Heart right ventricle (tissue), 16 donors: ENCODE results near the gene ZBP1. TPM values are rescaled to one million over a fixed set of nuclear protein-coding genes. Genes with fewer than 3 reads are reported as not detected.

Source experiments
- ATAC-seq, 8 donors: fragments of 200-7000 bp; cut with Tn5 transposase; one replicate each; pipeline ENCODE4 v1.9.1; 2020; ENCODE audit warnings: mild to moderate bottlenecking in 8 of 8, moderate library complexity in 8 of 8, moderate number of reproducible peaks in 1 of 8
- DNase-seq, 2 donors: peaks; one replicate each; pipeline ENCODE4 v3.0.0-alpha.2; 2020
- H3K27ac ChIP-seq, 10 donors: fragments of 200-600 bp; sonication (generic) in 2 of 10; one replicate each; pipeline versions ENCODE4 v1.5.0 to v1.8.0; 2020 to 2022; ENCODE audit warnings: mild to moderate bottlenecking in 3 of 10
- H3K27me3 ChIP-seq, 7 donors: fragments of 200-600 bp; one replicate each; pipeline ENCODE4 v1.8.0; 2021 to 2022; ENCODE audit warnings: mild to moderate bottlenecking in 2 of 7
- H3K36me3 ChIP-seq, 9 donors: fragments of 200-600 bp; sonication (generic) in 1 of 9; one replicate each; pipeline versions ENCODE4 v1.5.0 to v1.8.0; 2020 to 2022; ENCODE audit warnings: mild to moderate bottlenecking in 2 of 9
- H3K4me1 ChIP-seq, 9 donors: fragments of 200-600 bp; sonication (generic) in 1 of 9; one replicate each; pipeline versions ENCODE4 v1.5.0 to v1.8.0; 2020 to 2022; ENCODE audit warnings: mild to moderate bottlenecking in 4 of 9
- H3K4me3 ChIP-seq, 10 donors: fragments of 200-600 bp; sonication (generic) in 2 of 10; one replicate each; pipeline versions ENCODE4 v1.5.0 to v1.8.0; 2020 to 2022; ENCODE audit warnings: mild to moderate bottlenecking in 7 of 10, moderate library complexity in 2 of 10
- H3K9me3 ChIP-seq, 11 donors: fragments of 200-600 bp in 10 of 11; sonication (generic) in 2 of 11; one replicate each; pipeline versions ENCODE4 v1.5.0 to v1.8.0; 2013 to 2022; ENCODE audit warnings: mild to moderate bottlenecking in 2 of 11, control low read depth in 1 of 11, moderate library complexity in 1 of 11
- WGBS, 2 donors: extraction: QIAGEN DNeasy Blood & Tissue Kit; methylation state at CpG; one replicate each; pipeline ENCODE4 v1.1.7; 2013; ENCODE audit warnings: inconsistent platforms in 1 of 2; 5-methylcytosine and 5-hydroxymethylcytosine counted together
- intact Hi-C, 10 donors: fragments of 100-400 bp; cut with DNase I; formaldehyde crosslinking; loops; one replicate each; pipeline versions ENCODE4 v1.11.1 to v1.14.2; 2022
- polyA plus RNA-seq, 2 donors: library from polyadenylated mRNA; stranded (reverse); fragments of 200-250 nt; gene quantifications; one replicate each; pipeline ENCODE4 v1.2.3, GENCODE V29; 2013
- total RNA-seq, 10 donors: library from RNA; stranded (reverse); fragmentation: NEBNext Ultra II Directional in 3 of 10; extraction: Animal tissue kit (Norgen Biotek cat#: 25700) in 3 of 10; gene quantifications; one replicate each; pipeline versions ENCODE4 v1.2.1 to v1.2.4, GENCODE V29; 2021 to 2023
- TF ChIP-seq, protein P1 (sequence below), 9 donors: fragments of 200-600 bp; sonication (generic) in 2 of 9; IDR thresholded peaks; one replicate each; pipeline versions ENCODE4 v1.5.0 to v1.8.0; 2021 to 2022; ENCODE audit warnings: antibody characterized with exemption in 9 of 9, mild to moderate bottlenecking in 5 of 9, moderate library complexity in 1 of 9
- donor health status: Arrhythmogenic right ventricular cardiomyopathy.
- donor health status: ischemic (EF 13 %, LVEDD 7.1; RV severe dilation, severe dysfunction).
- donor health status: healthy with polysubstance abuse.
- donor health status: DM: no; HTN: yes; CAD: no.
- donor health status: DM: no; HTN: no; CAD: no.
- donor health status: ischemic (EF 25% LVEDD 6.9; RV normal size, moderate dysfunction).
- donor health status: ischemic (EF 25% LVEDD 5.7; RV mildly dilated, moderate dysfunction).
- donor health status: healthy.
- donor health status: DM: yes; HTN: yes; CAD: no.
- donor health status: Ischemic cardiomyopathy.
- donor health status: ischemic (EF 35%, LVEDD 5.7; RV mildly dilated, moderate dysfunction).
- donor health status: nonischemic (EF 11% LVEDD 7.7; RV severe dilation, severe dysfunction).
- donor health status: DM: yes; HTN: yes; CAD: no.
- donor health status: PGD.
- donor health status: ischemic (EF 29% LVEDD 5.4; RV normal size, mild dysfunction).
- donor health status: nonischemic (EF 23%, LVEDD 6.1; RV moderate dilation, normal function).

Gene ZBP1
- total and polyA plus RNA-seq, 12 donors = 0.13 to 1.2 (median 0.31) TPM; not detected in 2

DNA sequence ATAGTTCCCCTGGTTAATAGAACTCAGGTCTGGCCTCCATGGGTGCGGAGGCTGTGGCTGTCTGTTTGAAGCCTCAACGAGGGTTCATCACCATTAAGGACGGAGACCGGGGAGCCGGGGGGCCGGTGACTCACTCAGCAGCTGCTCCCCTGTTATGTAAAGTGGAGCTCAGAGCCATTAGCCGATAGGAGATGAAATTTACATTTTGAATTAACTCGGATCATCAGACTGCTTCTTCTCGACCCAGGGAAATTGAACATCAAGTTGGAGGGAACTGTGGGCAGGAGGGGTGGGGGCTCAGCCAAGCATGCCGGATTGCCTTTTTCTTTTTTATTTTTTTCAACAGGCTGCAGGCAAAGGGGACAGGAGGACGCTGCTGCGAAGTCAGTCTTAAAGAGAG lies 47.0 kb downstream of the ZBP1 start:
- H3K4me3 ChIP-seq = no peak overlapping the region
- no peak for ATAC-seq
- peaks cover 0 to 75% (median 47%) of the 10 kb centered on the region in 7 donors for H3K27me3 ChIP-seq
- H3K4me1 ChIP-seq = no peaks in the 10 kb centered on the region
- DNase-seq = no peak
- H3K27ac ChIP-seq = no peak overlapping the region
- TF ChIP-seq, protein P1, sequence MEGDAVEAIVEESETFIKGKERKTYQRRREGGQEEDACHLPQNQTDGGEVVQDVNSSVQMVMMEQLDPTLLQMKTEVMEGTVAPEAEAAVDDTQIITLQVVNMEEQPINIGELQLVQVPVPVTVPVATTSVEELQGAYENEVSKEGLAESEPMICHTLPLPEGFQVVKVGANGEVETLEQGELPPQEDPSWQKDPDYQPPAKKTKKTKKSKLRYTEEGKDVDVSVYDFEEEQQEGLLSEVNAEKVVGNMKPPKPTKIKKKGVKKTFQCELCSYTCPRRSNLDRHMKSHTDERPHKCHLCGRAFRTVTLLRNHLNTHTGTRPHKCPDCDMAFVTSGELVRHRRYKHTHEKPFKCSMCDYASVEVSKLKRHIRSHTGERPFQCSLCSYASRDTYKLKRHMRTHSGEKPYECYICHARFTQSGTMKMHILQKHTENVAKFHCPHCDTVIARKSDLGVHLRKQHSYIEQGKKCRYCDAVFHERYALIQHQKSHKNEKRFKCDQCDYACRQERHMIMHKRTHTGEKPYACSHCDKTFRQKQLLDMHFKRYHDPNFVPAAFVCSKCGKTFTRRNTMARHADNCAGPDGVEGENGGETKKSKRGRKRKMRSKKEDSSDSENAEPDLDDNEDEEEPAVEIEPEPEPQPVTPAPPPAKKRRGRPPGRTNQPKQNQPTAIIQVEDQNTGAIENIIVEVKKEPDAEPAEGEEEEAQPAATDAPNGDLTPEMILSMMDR (IDR thresholded peaks at IDR 0.05) = no peak
- H3K36me3 ChIP-seq = no peaks in the 10 kb centered on the region
- WGBS, 2 donors = 58 to 67% methylated on average over 12 of the region's 12 CpGs
- intact Hi-C loops = no loop called here
- no peaks in the 10 kb centered on the region for H3K9me3 ChIP-seq

DNA sequence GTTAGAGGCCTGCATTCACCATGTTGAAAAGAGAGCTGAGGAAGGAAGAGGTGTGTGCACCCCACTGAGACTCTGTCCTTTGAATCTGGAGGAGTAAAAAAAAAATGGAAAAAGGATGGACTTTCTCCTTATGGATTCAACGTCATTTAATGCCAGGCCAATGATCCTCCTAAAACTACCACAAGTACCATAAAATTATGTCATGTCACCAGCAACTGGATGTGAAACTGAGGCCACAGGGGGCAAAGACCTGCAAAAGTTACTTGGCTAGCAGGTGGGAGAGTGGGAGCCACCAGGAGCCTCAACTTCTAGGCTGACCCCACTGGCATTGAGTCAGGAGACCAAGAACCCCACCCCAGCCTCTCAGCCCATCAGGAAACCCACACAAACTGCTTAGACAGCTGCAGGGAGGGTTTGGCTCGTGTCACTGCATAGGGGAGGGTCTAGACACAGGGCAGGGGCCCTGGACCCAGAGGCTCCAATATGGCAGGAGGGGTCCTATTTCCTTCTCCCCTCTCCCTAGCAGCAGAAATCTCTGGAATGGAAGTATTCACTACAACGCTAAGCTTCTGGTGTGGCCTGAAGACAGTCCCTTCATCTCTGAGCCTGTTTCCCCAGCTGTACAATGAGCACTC lies 48.3 kb downstream of the ZBP1 start:
- H3K4me1 ChIP-seq = no peaks in the 10 kb centered on the region
- intact Hi-C loops = no loop called here
- no peaks in the 10 kb centered on the region for H3K9me3 ChIP-seq
- 86 to 88% methylated on average over 3 of the region's 3 CpGs for WGBS, 2 donors
- no peak overlapping the region for H3K4me3 ChIP-seq
- DNase-seq (no peak), ATAC-seq (no peak)
- TF ChIP-seq, protein P1 (IDR thresholded peaks at IDR 0.05) = no peak
- H3K27me3 ChIP-seq = peaks cover 0 to 80% (median 54%) of the 10 kb centered on the region in 7 donors
- H3K27ac ChIP-seq = no peak overlapping the region
- H3K36me3 ChIP-seq = no peaks in the 10 kb centered on the region

DNA sequence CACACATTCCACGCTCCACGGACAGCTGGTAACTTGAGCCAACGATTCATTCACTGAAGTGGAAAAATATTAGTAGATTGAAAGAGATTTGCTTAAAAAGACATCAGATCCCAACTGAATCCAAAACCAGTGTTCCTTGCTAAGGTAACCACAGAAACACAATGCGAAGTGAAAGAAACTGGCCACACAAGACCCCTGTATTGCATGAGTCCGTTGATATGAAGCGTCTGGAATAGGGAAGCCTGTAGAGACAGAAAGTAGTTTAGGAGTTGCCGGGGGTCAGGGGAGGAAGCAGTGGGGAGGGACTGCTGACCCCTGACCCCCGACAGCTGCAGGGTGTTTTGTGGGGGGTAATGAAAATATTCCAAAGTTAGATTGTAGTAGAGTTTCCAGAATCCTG lies 49.3 kb downstream of the ZBP1 start:
- Histone ChIP-seq H3K27ac (no peak overlapping the region), H3K4me3 (no peak overlapping the region), H3K9me3 (no peaks in the 10 kb centered on the region), H3K4me1 (no peaks in the 10 kb centered on the region), H3K36me3 (no peaks in the 10 kb centered on the region), H3K27me3 (peaks cover 0 to 78% (median 55%) of the 10 kb centered on the region in 7 donors)
- intact Hi-C loops = no loop called here
- WGBS, 2 donors = 76 to 80% methylated on average over 8 of the region's 8 CpGs
- TF ChIP-seq, protein P1 (IDR thresholded peaks at IDR 0.05) = no peak
- ATAC-seq = no peak
- no peak for DNase-seq

DNA sequence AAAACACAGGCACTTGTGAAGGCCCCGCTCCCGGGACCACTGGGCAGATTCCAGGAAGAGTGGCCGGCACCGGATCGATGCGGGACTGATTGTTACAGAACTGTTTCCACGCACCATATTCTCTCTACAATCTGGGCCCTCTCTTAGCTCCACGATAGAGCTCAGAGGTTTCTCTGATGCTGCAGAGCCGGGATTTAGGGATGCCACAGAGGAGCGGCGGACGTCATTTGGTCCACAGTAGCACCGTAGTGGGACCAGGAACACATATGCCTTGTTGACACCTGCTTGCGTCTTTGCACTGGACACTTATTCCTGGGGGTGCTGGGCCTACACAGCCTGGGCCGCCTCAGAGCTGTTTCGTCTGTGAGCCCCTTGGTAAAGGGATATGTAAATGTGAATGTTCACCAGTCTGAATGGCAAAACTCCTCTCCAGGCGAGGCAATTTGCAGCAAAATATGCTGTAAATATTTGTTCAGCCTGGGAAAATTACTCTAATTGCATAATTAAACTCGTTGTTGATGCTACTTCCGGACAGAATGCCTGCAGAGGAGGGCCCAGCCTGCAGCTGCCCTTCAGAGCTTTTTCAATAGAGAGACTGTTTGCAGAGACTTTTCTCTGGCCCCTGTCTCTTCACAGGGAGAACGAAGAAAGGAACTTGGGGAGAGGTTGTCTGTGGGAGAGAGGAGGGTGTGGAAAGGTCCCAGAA lies 49.9 kb downstream of the ZBP1 start:
- intact Hi-C loops = no loop called here
- Histone ChIP-seq H3K27me3 (peaks cover 0 to 72% (median 54%) of the 10 kb centered on the region in 7 donors), H3K36me3 (no peaks in the 10 kb centered on the region), H3K4me1 (no peaks in the 10 kb centered on the region), H3K9me3 (no peaks in the 10 kb centered on the region), H3K4me3 (no peak overlapping the region), H3K27ac (no peak overlapping the region)
- DNase-seq (no peak), ATAC-seq (no peak)
- TF ChIP-seq, protein P1 (IDR thresholded peaks at IDR 0.05) = no peak
- 73 to 75% methylated on average over 20 of the region's 20 CpGs for WGBS, 2 donors
